ENCODE data around the gene NIN.

- TF ChIP-seq CTCF (conservative IDR thresholded peaks at IDR 0.05) (no peak), EZH2 (IDR thresholded peaks at IDR 0.05; ENCODE audit: low read depth) (no peak)
Measured at GRCh38 chr14:50688875-50689274, 142.1 kb downstream of the NIN start.
